HL-60 (cell line): Measurements from ENCODE around the gene ZNF408.

ENCODE experiments used
- DNase-seq, 2 experiments: peaks; one replicate each; pipeline ENCODE4 v3.0.0-alpha.2; 2010 to 2020; ENCODE audit warnings: low read depth in 1 of 2, low spot score in 1 of 2
- H3K27ac ChIP-seq: fragments of 250-450 bp; sonication (Bioruptor Pico); replicated peaks from 2 replicates; pipeline ENCODE4 v1.5.1; 2020; ENCODE audit warnings: mild to moderate bottlenecking, moderate library complexity
- H3K27me3 ChIP-seq: fragments of 250-450 bp; sonication (Bioruptor Pico); 2 replicates; pipeline ENCODE4 v1.5.1; 2021; ENCODE audit warnings: mild to moderate bottlenecking, moderate library complexity; ENCODE audit not compliant: insufficient read depth, poor library complexity, severe bottlenecking
- H3K4me3 ChIP-seq: replicated peaks from 2 replicates; pipeline ENCODE4 v1.5.1; 2011; ENCODE audit warnings: mild to moderate bottlenecking, control low read depth, low read length; ENCODE audit not compliant: insufficient read depth
- GABPA ChIP-seq: IDR thresholded peaks from 2 replicates; pipeline ENCODE4 v1.6.1; 2012; ENCODE audit warnings: low read depth
- POLR2AphosphoS5 ChIP-seq: IDR thresholded peaks from 2 replicates; pipeline ENCODE4 v1.6.1; 2012; ENCODE audit warnings: low read depth
- SPI1 ChIP-seq: IDR thresholded peaks from 2 replicates; pipeline ENCODE4 v1.6.1; 2012; ENCODE audit warnings: low read depth, mild to moderate bottlenecking, borderline replicate concordance
- TF ChIP-seq, protein P1 (sequence below): IDR thresholded peaks from 2 replicates; pipeline ENCODE4 v1.6.1; 2012; ENCODE audit warnings: low read depth; ENCODE audit not compliant: insufficient replicate concordance
- TF ChIP-seq, protein P2 (sequence below): IDR thresholded peaks from one replicate; pipeline ENCODE4 v1.5.1; 2011; ENCODE audit warnings: low read length, control low read depth, inconsistent platforms; ENCODE audit not compliant: insufficient read depth

Gene ZNF408

DNA sequence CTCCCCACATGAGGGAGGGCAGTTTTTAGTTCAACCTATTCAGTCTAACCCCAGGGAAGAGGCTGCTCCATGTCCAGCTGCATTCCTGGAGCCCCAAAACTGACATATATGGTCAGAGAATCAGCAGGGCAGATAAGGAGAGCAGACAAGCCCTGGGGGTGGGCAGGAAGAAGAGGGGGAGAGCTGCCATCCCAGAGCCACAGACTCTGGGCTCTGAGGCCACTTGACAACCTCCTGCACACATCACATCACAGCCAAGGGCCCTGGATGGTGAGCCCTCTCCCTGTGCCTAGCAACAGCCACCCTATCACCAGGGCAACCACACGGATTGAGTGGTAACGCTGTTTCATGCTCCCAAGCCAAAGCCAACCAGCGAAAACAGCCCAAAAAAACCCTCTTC is 3.5 kb upstream of the ZNF408 start:
- Histone ChIP-seq H3K27me3 (no peaks in the 10 kb centered on the region), H3K4me3 (no peak overlapping the region), H3K27ac (no peak overlapping the region)
- no peak for DNase-seq
- TF ChIP-seq, protein P1, sequence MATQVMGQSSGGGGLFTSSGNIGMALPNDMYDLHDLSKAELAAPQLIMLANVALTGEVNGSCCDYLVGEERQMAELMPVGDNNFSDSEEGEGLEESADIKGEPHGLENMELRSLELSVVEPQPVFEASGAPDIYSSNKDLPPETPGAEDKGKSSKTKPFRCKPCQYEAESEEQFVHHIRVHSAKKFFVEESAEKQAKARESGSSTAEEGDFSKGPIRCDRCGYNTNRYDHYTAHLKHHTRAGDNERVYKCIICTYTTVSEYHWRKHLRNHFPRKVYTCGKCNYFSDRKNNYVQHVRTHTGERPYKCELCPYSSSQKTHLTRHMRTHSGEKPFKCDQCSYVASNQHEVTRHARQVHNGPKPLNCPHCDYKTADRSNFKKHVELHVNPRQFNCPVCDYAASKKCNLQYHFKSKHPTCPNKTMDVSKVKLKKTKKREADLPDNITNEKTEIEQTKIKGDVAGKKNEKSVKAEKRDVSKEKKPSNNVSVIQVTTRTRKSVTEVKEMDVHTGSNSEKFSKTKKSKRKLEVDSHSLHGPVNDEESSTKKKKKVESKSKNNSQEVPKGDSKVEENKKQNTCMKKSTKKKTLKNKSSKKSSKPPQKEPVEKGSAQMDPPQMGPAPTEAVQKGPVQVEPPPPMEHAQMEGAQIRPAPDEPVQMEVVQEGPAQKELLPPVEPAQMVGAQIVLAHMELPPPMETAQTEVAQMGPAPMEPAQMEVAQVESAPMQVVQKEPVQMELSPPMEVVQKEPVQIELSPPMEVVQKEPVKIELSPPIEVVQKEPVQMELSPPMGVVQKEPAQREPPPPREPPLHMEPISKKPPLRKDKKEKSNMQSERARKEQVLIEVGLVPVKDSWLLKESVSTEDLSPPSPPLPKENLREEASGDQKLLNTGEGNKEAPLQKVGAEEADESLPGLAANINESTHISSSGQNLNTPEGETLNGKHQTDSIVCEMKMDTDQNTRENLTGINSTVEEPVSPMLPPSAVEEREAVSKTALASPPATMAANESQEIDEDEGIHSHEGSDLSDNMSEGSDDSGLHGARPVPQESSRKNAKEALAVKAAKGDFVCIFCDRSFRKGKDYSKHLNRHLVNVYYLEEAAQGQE, result no peak
- TF ChIP-seq SPI1 (no peak), POLR2AphosphoS5 (no peak), GABPA (no peak)
- TF ChIP-seq, protein P2, sequence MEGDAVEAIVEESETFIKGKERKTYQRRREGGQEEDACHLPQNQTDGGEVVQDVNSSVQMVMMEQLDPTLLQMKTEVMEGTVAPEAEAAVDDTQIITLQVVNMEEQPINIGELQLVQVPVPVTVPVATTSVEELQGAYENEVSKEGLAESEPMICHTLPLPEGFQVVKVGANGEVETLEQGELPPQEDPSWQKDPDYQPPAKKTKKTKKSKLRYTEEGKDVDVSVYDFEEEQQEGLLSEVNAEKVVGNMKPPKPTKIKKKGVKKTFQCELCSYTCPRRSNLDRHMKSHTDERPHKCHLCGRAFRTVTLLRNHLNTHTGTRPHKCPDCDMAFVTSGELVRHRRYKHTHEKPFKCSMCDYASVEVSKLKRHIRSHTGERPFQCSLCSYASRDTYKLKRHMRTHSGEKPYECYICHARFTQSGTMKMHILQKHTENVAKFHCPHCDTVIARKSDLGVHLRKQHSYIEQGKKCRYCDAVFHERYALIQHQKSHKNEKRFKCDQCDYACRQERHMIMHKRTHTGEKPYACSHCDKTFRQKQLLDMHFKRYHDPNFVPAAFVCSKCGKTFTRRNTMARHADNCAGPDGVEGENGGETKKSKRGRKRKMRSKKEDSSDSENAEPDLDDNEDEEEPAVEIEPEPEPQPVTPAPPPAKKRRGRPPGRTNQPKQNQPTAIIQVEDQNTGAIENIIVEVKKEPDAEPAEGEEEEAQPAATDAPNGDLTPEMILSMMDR, result no peak

DNA sequence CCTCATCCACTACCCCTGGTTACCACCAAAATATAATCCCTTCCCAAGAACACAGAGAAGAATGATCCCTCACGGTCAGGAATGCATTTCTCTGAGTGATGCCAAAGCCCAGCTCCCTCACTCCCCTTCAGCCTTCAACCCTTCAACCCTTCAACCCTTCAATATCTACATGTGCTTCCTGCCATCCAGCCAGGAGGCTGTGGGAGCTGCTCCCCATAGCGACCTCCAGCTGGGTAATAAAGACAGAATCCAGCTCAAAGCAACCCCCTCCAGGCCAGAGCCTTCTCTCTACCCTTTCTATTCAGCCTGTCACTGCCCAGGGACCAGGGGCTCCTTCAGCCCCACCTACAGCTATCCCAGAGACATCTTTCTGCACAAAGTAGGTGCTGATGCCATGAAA is 3.1 kb upstream of the ZNF408 start:
- H3K27ac ChIP-seq, result no peak overlapping the region
- no peak overlapping the region for H3K4me3 ChIP-seq
- TF ChIP-seq GABPA, result no peak
- H3K27me3 ChIP-seq, result no peaks in the 10 kb centered on the region
- DNase-seq, result no peak

DNA sequence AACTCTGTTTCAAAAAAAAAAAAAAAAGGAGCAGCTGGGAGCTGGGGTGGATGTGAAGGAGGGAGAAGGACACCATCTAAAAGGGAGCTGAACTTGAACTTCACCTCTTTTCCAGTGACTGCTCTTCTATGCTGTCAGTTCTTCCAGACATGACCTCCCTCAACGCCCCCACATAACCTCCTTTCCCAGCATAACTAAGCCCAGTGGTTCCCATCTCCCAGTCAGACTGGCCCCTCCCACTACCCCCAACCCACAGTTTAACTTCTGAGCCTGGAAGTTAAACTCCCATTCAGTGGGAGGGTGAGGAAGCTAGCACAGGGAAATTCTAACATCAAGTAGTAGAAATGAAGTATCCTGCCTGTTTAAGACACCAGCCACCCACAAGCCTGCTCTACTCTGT is 2.2 kb upstream of the ZNF408 start:
- TF ChIP-seq SPI1, result no peak
- TF ChIP-seq, protein P1, result no peak
- no peak for TF ChIP-seq POLR2AphosphoS5
- TF ChIP-seq, protein P2, result no peak
- no peak for TF ChIP-seq GABPA
- no peak for DNase-seq
- Histone ChIP-seq H3K27ac (no peak overlapping the region), H3K27me3 (no peaks in the 10 kb centered on the region), H3K4me3 (no peak overlapping the region)

DNA sequence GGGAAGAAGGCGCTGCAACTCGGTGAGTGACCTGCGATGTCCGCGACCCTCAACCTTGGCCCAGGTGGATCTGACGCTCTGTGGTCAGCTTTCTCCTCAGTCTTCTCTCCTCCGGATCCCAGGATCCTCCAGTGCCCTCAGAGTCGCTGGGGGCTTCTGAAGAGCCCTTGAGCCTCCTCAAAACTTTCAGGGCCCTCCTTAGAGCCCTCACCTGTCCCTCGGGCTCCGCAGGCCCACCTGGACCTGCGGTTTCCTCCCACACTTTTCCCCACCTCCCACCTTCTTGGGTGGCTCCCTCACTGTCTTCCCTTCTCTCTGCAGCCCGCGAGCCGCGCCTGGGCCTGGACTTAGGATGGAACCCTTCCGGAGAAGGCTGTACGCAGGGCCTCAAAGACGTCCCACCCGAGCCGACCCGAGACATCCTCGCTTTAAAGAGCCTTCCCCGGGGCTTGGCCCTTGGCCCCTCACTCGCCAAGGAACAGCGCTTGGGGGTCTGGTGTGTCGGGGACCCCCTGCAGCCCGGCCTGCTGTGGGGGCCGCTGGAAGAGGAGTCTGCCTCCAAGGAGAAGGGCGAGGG is 335 bp downstream of the ZNF408 start:
- Histone ChIP-seq H3K27ac (peak overlapping the region; percentile 98), H3K4me3 (peak overlapping the region; percentile 89), H3K27me3 (no peaks in the 10 kb centered on the region)
- no peak for DNase-seq
- TF ChIP-seq, protein P1, result no peak
- TF ChIP-seq, protein P2, result no peak
- TF ChIP-seq GABPA (no peak), POLR2AphosphoS5 (no peak), SPI1 (no peak)
